ENCODE measurements around the gene POLR1G.
A peak's percentile ranks its signal among the peaks of the same experiment; 100 is the strongest.
"Not testable (repeated sequence)": the region's sequence is repeated elsewhere in the genome, so short reads cannot be mapped to it uniquely, and the experiment has no call there.

Gene POLR1G

DNA sequence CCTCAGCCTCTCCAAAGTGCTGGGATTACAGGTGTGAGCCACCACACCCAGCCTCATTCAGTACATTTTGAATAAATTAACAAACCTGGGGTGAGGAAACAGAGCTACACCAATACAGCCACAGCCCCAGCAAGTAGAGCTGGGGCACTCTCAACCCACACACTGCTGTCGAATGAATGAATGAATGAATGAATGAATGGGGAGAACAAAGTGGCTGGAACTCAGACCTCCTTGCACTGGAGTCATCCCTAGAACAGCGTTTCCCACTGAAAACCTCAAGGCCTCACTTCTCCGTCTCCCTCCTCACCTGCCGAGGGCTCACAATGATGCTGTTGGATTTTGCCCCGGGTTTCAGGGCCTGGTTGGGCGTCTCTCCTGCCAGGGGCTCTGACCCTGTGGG lies 14.4 kb downstream of the POLR1G start:
- DNase-seq (ENCODE audit: low read depth), result no peak

DNA sequence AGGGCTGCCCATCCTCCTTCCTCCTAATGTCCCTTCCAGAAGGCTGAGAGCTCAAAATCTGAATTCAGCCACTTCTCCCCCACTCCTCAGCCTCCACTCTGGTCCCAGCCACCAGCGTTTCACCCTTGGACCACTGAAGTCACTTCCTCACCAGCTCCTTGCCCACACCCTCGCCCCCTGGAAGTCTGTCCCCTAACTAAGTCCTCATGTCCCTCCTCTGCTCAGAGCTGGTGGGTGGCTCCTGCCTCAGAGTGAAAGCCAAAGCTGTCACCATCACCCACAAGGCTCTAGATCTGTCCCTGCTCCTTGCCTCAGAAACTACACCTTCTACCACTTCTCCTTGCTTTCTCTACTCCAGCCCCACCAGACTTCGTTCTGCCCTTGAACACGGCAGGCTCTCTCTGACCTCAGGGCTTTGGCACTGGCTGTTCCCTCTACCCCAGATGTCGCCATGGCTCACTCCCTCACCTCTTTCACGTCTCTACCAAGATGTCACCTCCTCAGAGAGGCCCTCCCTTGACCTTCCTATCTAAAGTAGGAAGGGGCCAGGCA lies 15.6 kb downstream of the POLR1G start:
- no peak for DNase-seq (ENCODE audit: low read depth)

DNA sequence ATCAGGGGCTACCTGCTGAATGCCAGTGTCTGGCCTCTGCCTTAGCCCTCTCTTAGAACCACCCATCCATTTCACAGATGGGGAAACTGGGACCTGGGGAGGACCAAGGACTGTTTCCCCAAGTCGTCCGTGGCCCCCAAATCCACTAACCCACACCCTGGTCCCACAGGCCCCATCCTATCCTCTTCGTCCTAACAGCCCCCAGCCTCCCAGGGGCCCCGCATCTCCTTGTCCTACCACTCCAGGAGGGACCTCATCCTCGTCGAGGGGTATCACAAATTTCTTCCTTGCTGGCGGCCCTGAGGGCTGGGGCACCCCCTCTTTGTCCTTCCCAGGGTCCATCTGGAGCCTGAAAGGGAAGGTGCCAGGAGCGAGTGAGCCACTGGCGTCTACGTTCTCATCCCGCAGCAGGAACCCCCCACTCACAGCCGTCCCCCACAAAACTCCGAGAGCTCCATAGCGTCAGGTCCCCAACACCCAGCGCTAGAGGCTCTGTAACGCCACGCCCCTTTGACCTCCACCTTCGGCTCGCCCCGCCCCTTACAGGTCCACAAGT lies 16.7 kb downstream of the POLR1G start:
- peak; percentile 58 for DNase-seq (ENCODE audit: low read depth)

DNA sequence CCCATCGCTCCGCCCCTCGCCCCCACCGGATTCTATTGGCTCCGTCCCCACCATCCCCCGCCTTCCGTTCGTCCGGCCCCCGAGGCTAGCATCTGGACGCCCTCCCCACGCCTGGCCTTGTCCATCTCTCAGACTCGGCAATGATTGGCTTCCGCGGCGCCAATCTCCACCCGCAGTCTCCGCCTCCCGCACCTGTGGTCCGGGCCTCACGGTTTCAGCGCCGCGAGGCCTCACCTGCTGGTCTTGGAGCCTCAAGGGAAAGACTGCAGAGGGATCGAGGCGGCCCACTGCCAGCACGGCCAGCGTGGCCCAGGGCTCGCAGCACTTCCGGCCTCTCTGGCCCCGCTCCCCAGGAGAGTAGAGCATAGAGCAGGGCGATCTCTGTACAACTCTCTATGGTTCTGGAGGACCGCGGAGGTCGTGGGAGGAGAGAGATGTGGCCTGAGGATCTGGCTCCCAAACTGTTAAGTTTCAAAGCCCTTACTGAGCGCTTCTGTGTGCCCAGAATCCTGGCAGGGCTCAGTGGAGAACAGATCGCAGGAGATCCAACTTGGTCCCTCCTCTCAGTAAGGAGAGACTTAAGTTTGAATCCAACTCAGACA lies 17.2 kb downstream of the POLR1G start, which contains the start of gene ERCC1:
Gene ERCC1, minus strand, starts transcription at position 329 of the 602 bp plus-strand sequence. CDS start 543 bp downstream, outside the sequence.
- DNase-seq (ENCODE audit: low read depth), result no peak

DNA sequence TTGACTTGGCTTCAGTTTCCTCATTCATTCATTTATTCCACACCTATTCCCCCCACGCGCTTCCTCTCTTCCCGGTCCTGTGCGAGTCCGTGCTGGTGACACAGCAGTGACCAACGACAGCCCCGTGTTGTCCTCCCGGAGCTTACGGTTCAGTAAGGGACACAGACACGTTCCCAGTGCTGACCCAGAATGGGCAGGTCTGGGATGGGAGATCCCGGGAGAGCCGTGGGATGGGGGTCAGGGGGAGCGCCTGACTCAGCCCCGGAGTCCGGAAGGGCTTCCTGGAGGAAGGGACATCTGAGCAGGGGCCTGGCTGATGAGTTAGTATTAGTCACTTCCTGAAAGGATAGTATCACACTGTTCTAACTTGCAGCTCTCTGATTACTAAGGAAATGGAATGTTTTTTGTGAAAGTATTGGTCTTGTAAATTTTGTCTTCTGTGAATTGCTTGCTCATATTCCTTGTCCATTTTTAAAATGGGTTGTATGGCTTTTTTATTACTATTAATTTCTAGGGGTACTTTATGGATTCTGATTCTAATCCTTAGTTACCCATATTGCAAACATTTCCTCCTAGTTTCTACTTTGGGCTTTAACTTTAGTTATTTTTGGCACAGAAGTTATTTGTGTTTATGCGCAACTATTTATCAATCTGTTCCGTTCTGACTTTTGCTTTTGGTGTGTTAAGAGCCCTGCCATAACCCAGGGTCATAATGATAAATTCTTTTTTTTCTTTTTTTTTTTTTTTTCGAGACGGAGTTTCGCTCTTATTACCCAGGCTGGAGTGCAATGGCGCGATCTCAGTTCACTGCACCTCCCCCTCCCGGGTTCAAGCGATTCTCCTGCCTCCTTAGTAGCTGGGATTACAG lies 18.0 kb downstream of the POLR1G start:
- DNase-seq (ENCODE audit: low read depth), result no peak

DNA sequence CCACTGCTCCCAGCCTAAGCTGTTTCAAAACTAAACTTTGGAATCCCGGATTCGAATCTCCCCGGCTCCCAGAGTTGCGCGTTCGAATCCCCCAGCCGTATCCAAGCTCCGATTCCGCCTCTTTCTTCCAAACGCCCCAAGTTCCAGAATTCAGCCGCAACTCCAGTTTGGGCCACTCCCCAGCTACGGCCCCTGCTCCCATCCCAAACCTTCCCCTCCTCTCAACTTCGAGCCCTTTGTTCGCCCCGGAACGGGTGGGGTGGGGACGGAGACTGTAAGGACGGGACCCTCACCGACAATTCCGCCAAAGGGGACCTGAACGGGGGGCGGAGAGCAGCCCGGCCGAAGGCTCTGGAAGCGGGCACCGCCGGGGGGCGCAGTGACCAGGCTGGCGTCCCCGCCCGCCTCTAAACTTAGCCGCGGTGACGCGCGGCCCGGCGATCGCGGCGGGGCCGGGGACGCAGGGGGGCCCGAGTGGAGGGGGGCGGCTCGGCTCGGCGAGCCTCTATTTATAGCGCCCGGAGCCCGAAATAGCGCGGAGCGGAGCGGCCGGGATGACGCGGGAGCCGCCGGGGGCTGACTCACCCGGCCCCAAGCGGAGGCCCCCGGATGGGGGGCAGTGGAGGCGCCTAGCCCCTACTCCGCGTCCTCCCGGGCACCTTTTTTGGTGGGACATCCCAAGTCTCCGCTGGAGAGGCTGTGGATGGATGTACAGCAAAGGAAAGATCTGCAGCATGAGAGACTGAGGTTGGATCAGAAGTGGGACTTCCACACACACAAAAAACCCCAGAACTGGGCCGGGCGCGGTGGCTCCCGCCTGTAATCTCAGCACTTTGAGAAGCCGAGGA lies 22.2 kb downstream of the POLR1G start:
- no peak for DNase-seq (ENCODE audit: low read depth)

DNA sequence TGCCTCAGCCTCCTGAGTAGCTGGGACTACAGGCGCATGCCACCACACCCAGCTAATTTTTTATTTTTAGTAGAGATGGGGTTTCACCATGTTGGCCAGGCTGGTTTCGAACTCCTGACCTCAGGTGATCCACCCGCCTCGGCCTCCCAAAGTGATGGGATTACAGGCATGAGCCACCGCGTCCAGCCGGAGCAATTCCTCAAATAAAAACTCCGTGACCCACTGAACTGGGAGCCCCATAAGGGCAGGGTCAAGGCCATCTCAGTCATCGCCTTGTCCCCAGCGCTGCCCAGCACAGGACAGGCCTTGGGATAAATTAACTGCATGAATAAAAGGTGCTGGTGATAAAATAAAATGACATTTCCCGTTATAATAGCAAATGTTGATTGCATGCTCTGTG lies 23.5 kb downstream of the POLR1G start:
- not testable (repeated sequence) for DNase-seq (ENCODE audit: low read depth)

DNA sequence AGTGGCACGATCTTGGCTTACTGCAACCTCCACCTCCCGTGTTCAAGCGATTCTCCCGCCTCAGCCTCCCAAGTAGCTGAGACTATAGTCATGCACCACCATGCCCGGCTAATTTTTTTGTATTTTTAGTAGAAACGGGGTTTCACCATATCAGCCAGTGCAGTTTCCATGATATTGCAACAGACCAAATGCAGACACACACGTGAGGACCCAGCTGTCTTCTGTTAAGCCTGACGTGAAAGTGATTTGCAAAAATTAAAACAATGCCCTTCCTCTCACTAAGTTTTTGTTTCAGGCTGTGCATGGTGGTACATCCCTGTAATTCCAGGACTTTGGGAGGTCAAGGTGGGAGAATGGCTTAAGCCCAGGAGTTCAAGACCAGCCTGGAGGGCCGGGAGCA lies 24.6 kb downstream of the POLR1G start:
- not testable (repeated sequence) for DNase-seq (ENCODE audit: low read depth)

DNA sequence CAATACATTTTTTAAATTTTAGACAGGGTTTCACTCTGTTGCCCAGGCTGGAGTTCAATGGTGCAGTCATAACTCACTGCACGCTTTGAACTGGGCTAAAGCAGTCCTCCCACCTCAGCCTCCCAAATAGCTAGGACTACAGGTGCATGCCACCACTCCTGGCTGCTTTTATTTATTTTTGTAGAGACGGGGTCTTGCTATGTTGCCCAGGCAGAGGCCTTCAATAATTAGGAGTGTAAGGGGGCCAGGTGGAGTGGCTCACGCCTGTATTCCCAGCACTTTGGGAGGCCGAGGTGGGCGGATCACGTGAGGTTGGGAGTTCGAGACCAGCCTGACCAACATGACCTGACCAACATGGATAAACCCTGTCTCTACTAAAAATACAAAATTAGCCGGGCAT lies 26.1 kb downstream of the POLR1G start:
- not testable (repeated sequence) for DNase-seq (ENCODE audit: low read depth)

DNA sequence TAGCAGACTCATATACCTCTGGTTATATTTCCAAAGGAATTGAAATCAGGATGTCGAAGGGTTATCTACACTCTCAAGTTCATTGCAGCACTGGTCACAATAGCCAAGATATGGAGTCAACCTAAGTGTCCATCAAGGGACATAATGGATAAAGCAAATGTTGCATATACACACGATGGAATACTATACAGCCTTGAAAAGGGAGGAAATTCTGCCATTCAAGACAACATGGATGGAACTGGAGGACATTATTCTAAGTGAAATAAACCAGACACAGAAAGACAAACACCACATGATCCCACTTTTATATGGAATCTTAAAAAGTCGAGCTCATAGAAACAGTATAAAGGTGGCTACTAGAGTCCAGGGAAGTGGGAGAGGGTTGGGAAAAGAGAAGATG lies 30.9 kb downstream of the POLR1G start:
- DNase-seq (ENCODE audit: low read depth), result no peak

DNA sequence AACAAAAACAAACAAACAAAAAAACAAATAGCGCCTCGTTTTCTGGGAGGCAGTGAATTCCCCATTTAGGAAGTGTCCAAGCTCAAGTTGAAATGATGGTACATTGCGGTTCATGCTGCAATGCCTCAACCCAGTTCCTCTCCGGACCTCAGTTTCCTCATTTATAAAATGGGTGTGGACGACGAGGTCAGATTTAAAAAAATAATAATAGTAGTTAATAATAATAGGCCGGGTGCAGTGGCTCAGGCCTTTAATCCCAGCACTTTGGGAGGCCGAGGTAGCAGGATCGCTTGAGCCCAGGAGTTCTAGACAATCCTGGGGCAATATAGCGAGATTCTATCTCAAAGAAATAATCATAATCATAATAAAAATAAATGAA lies 32.7 kb downstream of the POLR1G start:
- DNase-seq (ENCODE audit: low read depth), result no peak

DNA sequence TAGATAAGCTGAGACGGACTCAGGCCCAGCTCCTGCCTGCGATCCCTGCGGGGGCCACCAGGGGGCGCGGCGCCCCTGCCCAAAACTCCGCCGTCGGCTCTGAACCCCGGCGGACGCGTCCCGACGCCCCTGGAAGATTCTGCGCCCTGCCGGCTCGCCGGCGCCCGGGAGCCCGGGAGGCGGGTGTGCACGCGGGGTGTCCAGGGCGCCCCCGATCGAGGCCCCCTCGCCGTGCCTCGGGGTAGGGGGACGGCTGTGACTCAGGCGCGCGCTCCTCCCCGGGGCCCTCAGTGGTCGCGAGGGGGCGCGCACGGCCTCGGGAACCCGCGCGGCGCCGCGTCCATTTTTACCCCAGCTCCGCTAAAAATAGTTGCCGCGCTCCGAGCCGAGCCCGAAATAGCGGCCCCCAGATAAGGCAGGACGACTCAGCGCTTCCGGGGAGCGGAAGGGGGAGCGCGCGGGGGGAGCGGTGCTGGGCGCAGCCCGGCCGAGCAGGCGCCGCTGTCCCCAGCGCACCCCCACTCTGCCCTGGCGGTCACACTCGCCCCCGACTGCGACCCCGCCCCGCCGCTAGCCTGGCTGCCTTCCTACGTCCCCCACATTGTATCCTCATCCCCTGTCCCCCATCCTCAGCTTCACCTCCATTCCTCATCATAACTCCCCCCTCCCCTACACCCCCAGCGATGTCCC lies 33.3 kb downstream of the POLR1G start:
- peak; percentile 68 for DNase-seq (ENCODE audit: low read depth)

DNA sequence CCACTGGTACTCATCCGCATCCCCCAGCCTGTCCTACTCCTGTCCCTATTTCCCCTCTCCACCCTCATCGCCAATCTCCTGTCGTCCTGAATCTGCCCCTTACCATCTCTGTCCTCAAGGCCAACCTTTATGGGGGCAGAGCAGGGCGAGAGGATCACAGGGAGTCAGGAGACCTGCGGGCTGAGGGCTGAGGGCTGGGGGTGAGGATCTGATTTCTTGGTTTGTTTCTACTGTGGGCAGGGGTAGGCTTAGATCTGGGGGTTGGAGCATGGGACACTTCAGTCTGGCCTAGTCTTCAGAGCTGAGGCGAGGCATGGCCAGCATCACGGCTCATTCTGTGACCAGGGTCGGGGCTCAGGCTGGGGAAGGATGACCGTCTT lies 33.8 kb downstream of the POLR1G start:
- no peak for DNase-seq (ENCODE audit: low read depth)

DNA sequence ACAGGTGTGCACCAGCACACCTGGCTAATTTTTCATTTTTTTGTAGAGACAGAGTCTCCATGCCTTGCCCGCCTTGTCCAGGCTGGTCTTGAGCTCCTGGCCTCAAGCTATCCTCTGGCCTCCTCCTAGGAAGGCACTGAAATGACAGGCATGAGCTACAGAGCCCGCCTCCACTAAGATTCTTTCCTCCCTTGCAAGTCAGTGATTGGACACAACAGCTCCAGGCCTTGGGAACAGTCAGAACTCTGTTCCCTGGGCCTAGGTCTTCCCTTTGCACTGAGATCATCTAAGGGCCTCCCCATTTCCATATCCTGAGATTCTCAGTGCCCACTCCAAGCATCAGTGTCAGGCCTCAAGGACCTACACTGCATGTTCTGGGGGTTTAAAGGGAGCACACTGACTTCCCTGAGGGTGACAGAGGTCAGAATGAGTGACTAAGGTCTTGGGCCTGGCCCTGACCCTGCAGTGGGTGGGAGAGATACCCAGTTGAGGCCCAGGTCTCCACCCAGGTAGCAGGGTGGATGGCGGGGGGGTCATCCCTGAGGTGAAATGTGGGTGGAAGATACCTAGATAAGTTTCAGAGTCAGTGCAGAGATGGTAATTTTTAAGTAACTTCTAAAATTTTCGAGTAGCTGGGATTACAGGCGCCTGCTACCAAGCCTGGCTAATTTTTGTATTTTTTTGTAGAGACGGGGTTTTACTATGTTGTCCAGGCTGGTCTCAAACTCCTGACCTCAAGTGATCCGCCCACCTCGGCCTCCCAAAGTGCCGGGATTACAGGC lies 34.6 kb downstream of the POLR1G start:
- DNase-seq (ENCODE audit: low read depth), result no peak

DNA sequence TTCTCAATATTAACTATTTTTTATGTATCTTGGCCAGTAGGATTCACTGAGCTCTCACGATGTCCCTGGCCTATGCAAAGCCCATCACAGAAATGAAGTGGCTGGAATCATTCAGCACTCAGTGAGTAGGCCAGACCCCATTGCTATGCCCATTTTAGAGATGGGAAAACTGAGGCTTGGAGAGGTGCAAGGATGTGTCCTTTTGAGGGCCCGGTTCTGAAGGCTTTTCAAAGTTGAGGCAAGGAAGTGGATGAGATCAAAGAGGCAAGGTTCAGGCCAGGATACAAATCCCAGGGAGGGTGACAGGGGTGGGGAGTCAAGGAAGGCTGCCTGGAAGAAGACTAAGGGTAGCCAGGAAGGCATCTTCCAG lies 35.9 kb downstream of the POLR1G start:
- no peak for DNase-seq (ENCODE audit: low read depth)

DNA sequence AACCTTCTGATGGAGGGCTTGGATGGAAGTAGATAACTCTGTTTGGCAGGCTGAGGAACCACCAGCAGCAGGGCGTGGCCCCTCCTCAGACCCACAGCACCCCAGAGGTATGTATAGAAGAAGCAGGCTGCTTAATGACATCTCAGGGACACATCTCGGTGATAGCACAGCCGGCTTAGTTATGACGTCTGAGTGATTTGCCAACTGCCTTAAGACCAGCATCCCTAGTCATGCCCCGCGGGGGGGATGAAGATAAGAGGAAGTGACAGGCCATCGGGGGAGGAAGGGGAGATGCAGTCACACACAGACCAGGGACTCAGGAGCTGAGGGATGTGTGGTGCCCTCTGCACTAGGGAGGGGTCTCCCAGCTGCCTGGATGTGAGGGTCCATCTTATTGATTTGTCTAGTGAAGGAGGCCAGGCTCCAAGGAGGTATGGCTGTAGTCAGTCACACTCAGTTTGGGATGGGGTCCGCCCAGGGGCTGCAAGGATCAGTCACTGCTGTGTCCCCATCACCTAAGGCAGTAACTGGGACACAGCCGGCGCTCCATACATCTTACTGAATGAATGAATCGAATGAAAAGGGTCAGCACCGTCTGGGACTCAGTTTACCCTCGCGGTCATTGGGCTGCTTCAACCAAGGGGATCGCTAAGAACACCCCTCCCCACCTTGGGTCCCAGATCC lies 36.5 kb downstream of the POLR1G start:
- no peak for DNase-seq (ENCODE audit: low read depth)

DNA sequence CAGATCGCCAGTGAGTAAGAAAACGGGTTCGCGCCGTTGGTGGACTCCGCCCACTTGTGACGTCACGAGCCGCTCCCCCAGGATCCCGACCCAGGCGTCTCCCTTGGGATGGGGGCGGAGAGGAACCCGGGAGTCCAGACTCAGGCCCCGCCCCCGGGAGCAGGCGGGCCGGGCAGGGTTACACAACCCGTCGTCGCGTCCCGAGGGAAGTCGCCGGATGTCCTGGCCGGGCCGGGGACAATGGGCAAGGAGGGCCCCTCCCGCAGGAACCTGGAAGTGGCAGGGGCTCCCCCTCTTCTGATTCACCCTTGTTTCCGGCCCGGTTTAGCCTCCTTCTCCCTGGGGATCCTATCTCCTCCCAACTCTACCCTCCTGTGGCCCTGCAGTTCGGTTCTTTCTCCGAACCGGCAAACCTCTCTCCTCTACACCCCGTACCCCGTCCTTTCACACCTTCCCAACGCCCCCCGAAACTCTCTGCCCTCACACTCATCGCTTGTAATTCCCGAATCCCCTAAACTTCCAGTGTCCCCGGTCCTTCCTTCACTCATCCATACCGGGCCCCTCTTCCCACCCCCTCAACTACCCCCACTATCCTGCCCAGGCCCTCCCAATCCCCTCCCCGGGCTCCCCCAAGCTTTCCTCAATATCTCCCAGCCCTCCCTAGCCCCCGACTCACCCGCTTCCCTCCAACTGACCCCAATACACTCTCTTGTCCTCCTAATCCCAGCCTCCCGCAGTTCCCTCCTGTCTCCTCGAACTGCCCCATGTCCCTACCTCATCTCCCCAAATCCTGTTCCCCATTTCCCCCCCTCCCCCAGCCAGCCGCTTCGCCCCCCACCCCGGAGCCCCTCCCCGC lies 37.2 kb downstream of the POLR1G start:
- peak; percentile 34 for DNase-seq (ENCODE audit: low read depth)

DNA sequence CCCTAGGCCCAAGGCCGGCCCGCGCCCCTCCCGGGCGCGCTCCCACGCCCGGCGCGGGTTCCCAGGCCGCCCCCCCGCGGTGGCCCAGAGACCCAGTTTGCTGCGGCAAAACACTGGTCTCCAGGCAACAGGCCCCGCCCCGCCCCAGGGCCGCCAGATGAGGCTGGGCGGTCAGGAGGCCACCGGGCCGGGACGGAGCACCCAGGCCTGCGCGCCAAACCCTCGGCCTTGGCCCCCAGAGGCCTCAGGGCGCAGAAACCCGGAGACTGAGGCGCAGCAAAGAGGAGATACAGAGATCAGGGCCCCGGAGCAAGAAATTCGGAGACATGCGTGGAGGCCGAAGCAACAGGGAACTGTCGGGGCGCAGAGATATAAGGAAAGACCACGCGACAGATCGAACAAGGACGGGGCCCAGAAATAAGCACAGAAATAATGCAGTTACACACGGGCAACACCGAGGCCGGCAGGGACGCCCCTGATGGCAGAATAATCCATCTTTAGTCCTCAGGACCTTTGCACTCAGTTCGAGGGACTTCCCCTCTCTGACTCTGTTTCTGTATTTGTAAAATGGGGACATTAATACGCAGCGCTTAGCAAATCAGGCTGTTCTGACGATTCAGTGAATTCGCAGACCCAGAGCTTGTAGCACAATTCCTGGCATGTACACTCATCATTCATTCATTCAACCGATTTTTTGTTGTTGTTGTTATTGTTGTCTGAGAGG lies 38.0 kb downstream of the POLR1G start:
- DNase-seq (ENCODE audit: low read depth), result peak; percentile 54

Measured in stimulated activated CD8-positive, alpha-beta memory T cell treated with anti-CD3 and anti-CD28 coated beads, Interleukin-15, amount 100 ng/mL, for 24 hours (primary cell).